Measurements from ENCODE around the gene PRKG1. TPM values are rescaled to one million over a fixed set of nuclear protein-coding genes. Genes with fewer than 3 reads are reported as not detected.

Gene PRKG1
- total RNA-seq, 1 donor from 2014 or later = 26.4 TPM

- Mint-ChIP-seq H3K4me1 (no peaks in the 10 kb centered on the region), H3K27ac (no peak overlapping the region), H3K27me3 (ENCODE audit: insufficient read depth, low read depth) (no peaks in the 10 kb centered on the region), H3K9me3 (no peaks in the 10 kb centered on the region), H3K4me3 (no peak overlapping the region), H3K36me3 (no peaks in the 10 kb centered on the region)
- H3F3A ChIP-seq (ENCODE audit: low read depth) = no peaks in the 10 kb centered on the region
- H2AFZ ChIP-seq (replicated peaks) = no peak overlapping the region
- TF ChIP-seq, protein P1, sequence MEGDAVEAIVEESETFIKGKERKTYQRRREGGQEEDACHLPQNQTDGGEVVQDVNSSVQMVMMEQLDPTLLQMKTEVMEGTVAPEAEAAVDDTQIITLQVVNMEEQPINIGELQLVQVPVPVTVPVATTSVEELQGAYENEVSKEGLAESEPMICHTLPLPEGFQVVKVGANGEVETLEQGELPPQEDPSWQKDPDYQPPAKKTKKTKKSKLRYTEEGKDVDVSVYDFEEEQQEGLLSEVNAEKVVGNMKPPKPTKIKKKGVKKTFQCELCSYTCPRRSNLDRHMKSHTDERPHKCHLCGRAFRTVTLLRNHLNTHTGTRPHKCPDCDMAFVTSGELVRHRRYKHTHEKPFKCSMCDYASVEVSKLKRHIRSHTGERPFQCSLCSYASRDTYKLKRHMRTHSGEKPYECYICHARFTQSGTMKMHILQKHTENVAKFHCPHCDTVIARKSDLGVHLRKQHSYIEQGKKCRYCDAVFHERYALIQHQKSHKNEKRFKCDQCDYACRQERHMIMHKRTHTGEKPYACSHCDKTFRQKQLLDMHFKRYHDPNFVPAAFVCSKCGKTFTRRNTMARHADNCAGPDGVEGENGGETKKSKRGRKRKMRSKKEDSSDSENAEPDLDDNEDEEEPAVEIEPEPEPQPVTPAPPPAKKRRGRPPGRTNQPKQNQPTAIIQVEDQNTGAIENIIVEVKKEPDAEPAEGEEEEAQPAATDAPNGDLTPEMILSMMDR (IDR thresholded peaks at IDR 0.05) = no peak
- TF ChIP-seq EZH2 (IDR thresholded peaks at IDR 0.05) = no peak
- no peak for TF ChIP-seq EZH2phosphoT487 (IDR thresholded peaks at IDR 0.05)
- H4K20me1 ChIP-seq (ENCODE audit: low read depth) = no peaks in the 10 kb centered on the region
- H3K79me2 ChIP-seq (ENCODE audit: low read depth) = no peaks in the 10 kb centered on the region
- H3K4me3 ChIP-seq = no peak overlapping the region
- H3K27me3 ChIP-seq = no peaks in the 10 kb centered on the region
- H3K4me2 ChIP-seq = no peak overlapping the region
- no peak overlapping the region for H3K9ac ChIP-seq
- H3K27ac ChIP-seq = no peak overlapping the region
- H3K36me3 ChIP-seq = no peaks in the 10 kb centered on the region
- H3K4me1 ChIP-seq = no peaks in the 10 kb centered on the region
- H3K9me3 ChIP-seq (ENCODE audit: low read depth) = no peaks in the 10 kb centered on the region
- no peak for DNase-seq (ENCODE audit: low spot score)
Measured at GRCh38 chr10:51311228-51311627, 236.9 kb downstream of the PRKG1 start.

DNA sequence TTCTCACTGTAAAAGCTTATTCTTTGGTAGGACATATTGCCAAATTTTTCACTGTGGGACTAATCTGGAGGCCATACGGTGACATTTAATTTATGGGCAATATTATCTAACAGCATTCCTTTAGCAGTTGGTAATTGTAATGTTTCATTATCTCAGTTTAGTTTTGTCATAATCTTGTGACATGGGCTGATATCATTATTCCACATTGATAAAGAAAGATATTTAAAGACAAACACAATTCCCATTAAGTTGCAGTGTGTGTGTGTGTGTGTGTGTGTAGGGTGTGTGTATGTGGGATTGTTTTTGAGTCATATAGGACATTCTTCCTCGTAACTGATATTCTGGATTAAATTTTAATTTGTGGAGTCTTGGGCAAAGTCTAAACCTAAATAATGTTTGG lies 238.5 kb downstream of the PRKG1 start:
- no peak for TF ChIP-seq EZH2phosphoT487 (IDR thresholded peaks at IDR 0.05)
- TF ChIP-seq EZH2 (IDR thresholded peaks at IDR 0.05) = no peak
- TF ChIP-seq, protein P1 (IDR thresholded peaks at IDR 0.05) = no peak
- H3K36me3 Mint-ChIP-seq = no peaks in the 10 kb centered on the region

GRCh38 chr10:51313251-51313650 lies 239.0 kb downstream of the PRKG1 start:
- H3F3A ChIP-seq (ENCODE audit: low read depth) = no peaks in the 10 kb centered on the region
- no peak overlapping the region for H3K4me3 ChIP-seq
- no peak for TF ChIP-seq EZH2phosphoT487 (IDR thresholded peaks at IDR 0.05)
- no peak for TF ChIP-seq EZH2 (IDR thresholded peaks at IDR 0.05)
- TF ChIP-seq, protein P1 (IDR thresholded peaks at IDR 0.05) = no peak
- no peaks in the 10 kb centered on the region for H3K79me2 ChIP-seq (ENCODE audit: low read depth)
- H3K27me3 ChIP-seq = no peaks in the 10 kb centered on the region
- no peaks in the 10 kb centered on the region for H3K4me1 ChIP-seq
- no peak overlapping the region for H2AFZ ChIP-seq (replicated peaks)
- Mint-ChIP-seq H3K4me1 (no peaks in the 10 kb centered on the region), H3K9me3 (no peaks in the 10 kb centered on the region), H3K27ac (no peak overlapping the region), H3K4me3 (no peak overlapping the region), H3K27me3 (ENCODE audit: insufficient read depth, low read depth) (no peaks in the 10 kb centered on the region), H3K36me3 (no peaks in the 10 kb centered on the region)
- no peak overlapping the region for H3K9ac ChIP-seq
- H3K4me2 ChIP-seq = no peak overlapping the region
- H3K27ac ChIP-seq = no peak overlapping the region
- no peaks in the 10 kb centered on the region for H3K9me3 ChIP-seq (ENCODE audit: low read depth)
- no peaks in the 10 kb centered on the region for H3K36me3 ChIP-seq
- H4K20me1 ChIP-seq (ENCODE audit: low read depth) = no peaks in the 10 kb centered on the region
- DNase-seq (ENCODE audit: low spot score) = no peak

More for the DNA sequence above, 238.5 kb downstream of the PRKG1 start:
- H3K4me1 Mint-ChIP-seq = no peaks in the 10 kb centered on the region
- DNase-seq (ENCODE audit: low spot score) = no peak
- Histone ChIP-seq H3K4me3 (no peak overlapping the region), H3K79me2 (ENCODE audit: low read depth) (no peaks in the 10 kb centered on the region), H2AFZ (replicated peaks) (no peak overlapping the region), H3F3A (ENCODE audit: low read depth) (no peaks in the 10 kb centered on the region), H3K36me3 (no peaks in the 10 kb centered on the region), H3K27me3 (no peaks in the 10 kb centered on the region), H3K4me2 (no peak overlapping the region), H3K27ac (no peak overlapping the region), H3K4me1 (no peaks in the 10 kb centered on the region), H3K9ac (no peak overlapping the region), H3K9me3 (ENCODE audit: low read depth) (no peaks in the 10 kb centered on the region), H4K20me1 (ENCODE audit: low read depth) (no peaks in the 10 kb centered on the region)
- no peaks in the 10 kb centered on the region for H3K27me3 Mint-ChIP-seq (ENCODE audit: insufficient read depth, low read depth)
- H3K4me3 Mint-ChIP-seq = no peak overlapping the region
- no peaks in the 10 kb centered on the region for H3K9me3 Mint-ChIP-seq
- H3K27ac Mint-ChIP-seq = no peak overlapping the region
